C4-2B (cell line): Measurements from ENCODE around the gene FEN1.

ENCODE experiments used
- CTCF ChIP-seq: fragments of 450-650 bp; conservative IDR thresholded peaks from 2 replicates; pipeline ENCODE4 v1.5.1; 2017; ENCODE audit warnings: mild to moderate bottlenecking
- ZFX ChIP-seq: fragments of 450-650 bp; IDR thresholded peaks from 2 replicates; pipeline ENCODE4 v1.6.1; 2017

- TF ChIP-seq CTCF (no peak), ZFX (no peak)
Observed at GRCh38 chr11:61773356-61773755, 19.4 kb upstream of the FEN1 start.
